Hematopoietic multipotent progenitor cell treated with erythropoietin and hydrocortisone succinate and interleukin-3 and kit ligand, for 8 days (in vitro differentiated cells): ENCODE results near the gene EYS.

Experiments used
- DNase-seq: peaks from one replicate; pipeline ENCODE4 v3.0.0-alpha.2; 2015

EYS gene

DNA sequence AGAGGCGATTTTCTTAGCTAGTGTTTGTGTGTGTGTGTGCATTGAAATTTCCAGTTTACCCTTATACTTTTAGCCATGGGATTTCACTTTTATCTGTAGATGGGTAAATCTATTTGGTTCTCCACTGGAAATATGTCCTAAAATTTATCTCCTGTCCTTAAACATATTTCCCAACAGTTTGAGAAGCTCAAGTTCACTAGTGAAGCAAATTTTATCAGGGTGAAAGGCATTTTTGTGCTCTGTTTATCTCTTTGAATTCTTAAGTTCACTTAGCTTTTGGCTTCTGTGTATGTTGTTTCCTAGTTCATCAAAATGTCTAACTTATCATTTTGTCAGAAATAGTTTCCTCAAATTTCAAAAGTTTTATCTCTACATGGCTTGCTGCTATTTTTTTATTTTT is 1509.8 kb downstream of the EYS start:
- DNase-seq, result no peak

DNA sequence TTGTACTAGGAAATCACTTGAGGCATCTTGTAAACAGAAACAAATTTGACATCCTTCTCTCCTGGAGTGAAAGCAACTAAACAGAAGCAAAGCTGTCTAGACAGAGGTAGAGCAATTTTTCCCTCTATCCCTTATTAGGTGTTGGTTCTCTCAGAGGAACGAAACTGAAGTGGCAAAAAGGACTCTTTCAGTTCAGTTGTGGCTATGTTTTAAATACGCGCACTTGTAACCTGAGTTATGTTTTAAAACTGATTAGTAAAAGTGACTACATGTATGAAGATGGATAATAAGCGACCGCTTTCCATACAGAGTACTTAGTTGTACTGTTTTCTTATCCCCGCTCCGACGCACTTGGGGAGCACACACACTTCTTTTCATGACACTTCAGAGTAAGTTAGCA is 1520.4 kb downstream of the EYS start:
- no peak for DNase-seq

DNA sequence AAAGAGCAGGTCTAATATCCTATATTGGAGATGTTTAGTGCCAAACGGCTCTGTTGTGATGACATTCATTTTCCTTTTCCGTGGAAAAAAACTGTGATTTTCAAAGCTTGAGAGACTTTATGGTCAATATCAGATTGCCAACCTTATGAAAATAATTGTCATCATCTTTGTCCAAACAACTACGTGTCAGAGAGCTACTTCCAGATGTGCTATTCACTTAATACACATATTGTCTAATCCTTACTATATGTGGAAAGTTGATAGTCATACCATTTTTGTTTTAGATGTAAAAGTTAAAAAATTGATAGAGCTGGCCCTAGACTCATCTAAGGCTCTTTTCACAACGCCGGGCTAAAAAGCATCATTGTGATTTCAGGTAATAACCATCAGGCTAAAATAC is 1521.4 kb downstream of the EYS start:
- no peak for DNase-seq

DNA sequence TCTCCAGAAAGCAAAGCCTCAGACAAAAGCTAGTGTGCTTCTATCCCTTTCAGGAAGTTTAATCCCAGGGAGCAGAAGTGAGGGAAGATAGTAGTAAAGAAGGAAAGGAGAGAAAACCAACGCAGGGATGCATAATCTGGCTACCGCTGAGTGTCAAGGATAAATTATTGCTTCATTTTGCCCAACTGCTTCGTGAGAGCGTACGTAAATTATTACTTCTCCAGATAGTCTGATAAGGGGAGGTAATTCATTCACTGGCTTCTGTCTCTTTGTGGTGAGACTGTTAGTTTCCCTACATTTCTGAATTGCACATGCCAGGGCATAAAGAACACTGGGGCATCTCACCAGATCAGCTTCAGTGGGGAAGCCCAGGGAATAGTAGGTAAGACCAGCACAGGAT is 1531.7 kb downstream of the EYS start:
- DNase-seq, result no peak

DNA sequence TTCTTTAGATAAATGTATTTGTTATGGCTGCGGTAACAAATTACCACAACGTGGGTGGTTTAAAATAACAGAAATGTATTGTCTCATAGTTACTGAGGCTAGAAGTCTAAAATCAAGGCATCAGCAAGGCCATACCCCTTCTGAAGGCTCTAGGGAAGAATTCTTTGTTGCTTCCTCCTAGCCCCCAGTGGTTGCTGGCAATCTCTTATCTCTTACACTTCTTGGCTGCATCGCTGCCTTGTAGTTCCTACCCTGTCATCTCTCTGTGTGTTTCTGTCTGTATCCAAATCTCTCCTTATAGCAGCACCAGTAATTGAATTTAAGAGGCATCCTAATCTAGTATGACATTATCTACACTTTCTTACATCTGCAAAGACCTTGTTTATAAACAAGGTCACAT is 1536.7 kb downstream of the EYS start:
- no peak for DNase-seq

DNA sequence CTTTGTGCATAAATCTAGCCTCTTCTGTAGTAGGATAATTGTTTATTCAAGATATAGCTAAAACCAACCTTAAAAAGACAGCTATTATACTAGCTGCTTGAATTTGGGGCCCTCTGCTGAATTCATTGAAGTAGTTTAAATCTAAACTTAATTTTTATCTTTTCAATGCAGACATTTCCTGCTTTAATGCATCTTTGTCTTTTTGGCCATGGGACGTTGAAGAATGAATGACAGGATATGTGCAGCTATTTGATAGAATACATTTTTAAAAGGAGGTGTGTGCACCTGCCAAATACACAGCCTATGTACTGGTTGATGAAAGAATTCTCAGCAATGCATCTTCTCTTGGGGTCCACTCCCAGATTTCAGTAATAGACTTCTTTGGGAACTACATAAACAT is 1546.5 kb downstream of the EYS start:
- DNase-seq, result no peak

DNA sequence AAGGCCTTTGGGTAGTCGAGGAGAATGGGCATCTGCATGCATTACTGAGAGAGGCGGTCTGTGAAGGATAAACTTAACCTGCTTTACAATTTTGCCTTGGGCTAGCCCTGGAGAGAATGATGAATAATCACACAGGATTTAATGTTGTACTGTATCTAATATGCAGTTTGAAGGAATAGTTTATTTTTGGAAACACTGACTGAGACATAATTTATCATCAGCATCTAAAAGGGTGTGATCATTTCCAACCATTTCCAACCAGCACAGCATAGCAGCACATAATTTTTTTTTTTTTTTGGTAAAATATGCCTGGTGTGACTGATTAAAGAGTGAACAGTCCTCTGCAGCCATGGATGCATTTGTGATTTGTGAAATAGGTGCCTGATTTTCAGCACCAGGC is 1552.0 kb downstream of the EYS start:
- no peak for DNase-seq

DNA sequence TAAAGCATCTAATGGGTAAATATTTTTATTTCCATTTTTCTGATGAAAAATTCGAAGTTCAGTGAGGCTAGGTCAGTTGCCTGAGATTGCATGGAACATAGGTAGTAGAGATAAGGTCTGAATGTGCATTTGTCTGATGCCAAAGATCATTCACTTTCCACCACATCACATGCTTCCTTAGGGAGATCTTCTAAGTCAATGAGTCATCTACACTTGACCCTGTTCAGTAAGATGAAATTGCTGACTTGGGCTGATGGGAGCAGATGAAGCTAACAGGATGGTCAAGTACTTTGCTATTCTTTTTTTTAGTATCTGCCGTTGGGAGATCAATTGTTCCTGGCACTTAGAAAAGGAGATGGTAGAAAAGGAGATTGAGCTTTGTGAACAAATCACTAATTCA is 1560.2 kb downstream of the EYS start:
- DNase-seq, result no peak

DNA sequence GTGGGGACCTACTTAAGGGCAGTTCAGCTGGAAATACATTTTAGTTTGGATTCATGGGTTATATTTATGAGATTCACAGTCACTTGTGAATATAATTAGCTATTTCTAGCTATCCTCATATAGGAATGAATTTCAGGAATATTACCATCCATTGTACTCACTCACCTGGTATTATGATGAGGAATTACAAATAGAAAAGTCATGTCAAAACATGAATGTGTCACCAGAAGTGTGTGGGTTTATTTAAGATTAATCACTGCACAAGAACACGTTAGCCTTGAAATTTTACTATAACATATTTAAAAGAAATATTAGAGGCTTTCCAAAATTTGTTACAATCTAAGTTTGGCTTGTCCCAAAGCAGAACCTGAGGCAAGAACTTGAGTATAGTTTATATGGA is 1560.9 kb downstream of the EYS start:
- DNase-seq, result no peak

DNA sequence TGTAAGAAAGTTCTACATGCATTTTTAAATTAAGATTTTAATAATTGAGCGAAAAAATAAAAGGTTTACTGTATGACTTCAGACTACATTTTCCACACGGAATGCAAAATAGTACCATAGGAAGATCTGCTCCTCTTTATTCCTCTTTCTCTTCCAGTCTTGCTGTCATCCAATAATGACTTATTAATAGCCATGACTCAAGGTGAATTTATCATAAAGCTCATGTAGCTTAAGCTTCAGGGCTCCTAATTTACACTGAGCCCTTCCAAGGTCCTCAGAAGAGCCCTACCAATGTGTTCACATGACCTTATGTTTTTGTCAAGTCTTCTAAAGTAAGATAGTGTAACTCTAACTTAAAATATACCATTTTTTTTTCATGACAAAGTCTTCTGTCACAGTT is 1561.4 kb downstream of the EYS start:
- DNase-seq, result no peak

DNA sequence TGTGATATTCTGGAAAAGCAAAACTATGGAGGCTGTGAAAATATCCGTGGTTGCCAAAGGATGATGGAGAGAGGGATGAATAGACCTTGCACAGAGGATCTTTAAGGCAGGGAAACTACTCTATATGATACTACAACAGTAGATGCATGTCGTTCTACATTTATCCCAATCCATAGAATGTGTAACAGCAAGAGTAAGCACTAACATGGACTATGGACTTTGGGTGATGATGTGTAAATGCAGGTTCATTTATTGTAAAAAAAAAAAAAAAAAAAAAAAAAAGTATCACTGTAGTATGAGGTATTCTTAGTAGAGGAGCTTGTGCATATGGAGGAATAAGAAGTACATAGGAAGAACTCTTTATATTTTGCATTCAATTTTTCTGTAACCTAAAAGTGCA is 1563.9 kb downstream of the EYS start:
- DNase-seq, result no peak

DNA sequence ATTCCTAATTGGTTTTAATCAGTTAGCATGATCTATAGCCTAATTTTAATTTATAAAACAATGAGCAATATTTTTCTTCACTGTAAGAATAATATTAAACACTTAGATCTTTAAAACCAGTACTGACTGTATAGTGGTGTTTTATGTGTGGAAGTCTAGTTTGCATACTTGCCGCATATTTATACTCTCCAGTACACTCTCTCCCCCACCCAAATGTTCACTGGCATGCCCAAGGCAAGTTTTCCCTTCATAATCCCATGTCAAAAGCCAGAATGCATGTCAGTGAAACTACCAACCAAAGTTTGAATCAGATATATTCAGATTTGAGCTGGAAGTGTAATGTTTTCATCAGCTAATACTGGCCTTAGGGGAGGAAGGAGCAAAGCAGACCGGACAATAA is 1565.3 kb downstream of the EYS start:
- DNase-seq, result no peak

DNA sequence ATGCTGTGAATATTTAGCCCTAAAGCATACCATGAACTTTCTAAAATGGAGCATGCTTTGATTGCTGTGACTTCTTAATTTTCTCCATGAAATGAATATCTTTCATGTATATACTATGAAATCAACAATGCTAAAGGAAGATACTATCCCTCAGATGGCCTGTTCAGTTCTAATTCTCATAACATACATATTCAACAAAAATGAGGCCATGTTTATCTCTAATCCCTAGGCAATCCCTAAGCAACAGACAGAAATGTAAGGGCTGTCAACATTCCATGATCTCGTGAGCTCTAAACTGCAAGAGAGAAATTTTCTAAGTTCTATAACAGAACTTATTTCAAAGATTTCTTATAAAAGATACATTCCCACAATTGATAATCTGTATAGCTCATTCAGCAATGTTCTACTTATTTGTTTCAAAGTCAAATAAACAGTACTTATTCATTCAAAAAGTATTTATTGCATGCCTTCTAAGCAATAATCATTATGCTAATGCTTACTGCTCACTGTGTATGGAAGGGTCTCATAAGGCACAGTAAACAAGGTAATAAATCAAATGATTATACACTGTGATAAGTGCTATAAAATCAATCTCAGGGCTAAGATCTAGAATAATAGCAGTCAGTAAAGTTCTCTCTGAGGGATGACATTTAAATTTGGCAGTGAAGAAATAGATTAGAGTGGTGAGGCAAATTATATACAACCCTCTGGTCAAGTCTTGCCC is 1578.6 kb downstream of the EYS start:
- DNase-seq, result no peak

DNA sequence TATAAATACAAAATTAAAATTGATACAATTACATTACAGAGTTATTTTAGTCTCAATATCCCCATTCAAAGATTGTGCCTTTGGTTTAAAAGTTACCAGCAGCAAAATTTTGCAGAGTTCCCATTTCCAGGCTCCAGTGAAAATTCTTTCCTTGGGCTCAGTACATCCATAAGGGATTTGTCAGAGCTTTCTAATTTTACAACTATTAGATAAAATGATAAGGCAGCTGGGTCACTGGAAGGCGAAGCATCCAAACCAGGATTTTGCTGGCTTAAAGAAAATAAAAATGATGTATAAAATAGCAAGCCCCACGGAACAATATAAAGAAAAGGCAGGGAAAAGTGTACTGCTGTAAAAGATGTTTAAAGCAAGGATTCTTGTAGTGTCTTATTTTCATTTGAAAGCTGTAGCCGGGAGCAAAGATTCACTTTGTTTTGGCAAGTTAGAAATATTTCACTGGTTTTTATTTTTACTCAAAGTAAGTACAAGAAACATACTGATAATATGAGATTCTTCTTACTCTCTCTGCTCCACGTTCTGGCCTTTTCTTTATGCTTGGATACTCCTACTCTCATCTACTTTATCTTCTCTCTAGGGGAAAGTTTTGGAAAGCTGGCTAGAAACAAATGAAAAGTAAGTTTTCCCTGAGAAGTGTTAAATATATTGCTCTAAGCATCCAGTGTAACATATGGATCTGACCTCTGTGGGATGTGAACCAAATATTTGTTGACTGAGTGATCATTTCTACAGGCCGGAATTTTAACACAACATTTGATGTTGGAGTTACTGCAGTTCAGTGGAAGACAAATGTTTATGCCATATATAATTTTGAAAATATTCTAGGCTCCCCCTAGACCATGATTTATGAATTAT is 1583.0 kb downstream of the EYS start:
- no peak for DNase-seq

DNA sequence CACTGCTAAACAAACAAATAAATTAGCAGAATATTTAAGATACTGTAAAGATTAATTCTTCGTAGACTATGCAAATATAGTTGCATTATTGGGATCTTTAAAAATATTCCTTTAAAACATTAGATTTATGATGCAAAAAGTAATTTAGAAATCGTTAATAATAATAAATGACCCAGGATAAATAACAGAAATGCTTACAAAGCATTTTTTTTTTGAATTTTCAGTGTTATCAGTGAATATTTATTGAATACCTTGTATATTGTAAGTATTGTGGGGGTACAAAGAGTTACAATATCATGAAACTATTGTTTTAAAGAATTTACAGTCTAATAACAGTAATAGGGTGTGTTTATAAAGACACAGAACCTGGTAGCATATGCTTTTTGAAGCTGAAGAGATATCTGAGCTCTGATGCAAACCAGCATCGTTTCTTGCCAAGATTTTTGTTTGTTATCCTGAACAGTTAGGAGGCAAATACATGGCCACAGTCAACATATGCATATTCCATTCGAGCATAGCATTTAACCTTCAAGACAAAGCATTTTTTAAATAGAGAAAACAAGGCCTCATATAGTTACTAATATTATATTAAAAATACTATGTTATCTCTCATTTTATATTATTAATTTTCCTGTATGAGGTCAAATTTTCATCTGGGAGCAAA is 1584.2 kb downstream of the EYS start:
- DNase-seq, result no peak

DNA sequence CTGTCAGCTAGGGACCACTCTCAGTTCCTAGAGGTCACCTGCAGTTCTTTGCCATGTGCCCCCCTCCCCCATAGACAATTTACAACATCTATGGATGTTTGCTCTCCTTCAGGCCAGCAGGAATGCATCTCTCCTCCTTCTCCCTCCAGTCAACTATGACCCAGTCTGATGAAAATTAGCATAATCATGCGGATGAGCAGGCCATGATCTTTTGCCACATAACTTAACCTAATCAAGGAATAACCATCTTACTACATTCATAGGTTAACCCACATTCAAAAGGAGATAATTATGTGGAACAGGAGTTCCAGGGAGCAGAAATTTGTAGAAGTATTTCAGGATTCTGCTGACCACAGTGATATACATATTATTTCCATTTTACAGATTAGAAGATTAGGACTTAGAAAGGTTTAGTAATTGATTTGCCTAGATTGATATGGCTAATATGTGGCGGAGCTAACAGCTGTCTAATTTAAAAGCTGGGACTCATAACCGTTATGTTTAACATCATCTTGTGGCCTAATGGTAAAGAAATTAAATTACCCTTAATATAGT is 1585.9 kb downstream of the EYS start:
- DNase-seq, result no peak

DNA sequence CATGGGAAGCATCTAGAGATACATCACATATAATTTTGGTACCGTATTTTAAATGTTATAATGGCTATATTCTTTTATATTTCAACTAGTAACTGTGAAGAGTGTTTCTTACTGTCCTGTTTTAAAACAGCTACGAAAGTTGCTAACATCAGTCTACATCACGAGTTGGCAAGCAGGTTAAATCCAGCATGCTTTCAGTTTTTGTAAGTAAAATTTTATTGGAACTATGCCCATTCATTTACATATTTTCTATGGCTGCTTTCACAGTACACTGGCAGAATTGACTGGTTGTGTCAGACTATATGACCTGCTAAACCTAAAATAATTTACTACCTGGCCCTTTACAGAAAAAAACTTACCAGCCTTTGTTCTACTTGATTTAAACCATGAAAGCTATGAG is 1593.3 kb downstream of the EYS start:
- DNase-seq, result no peak

DNA sequence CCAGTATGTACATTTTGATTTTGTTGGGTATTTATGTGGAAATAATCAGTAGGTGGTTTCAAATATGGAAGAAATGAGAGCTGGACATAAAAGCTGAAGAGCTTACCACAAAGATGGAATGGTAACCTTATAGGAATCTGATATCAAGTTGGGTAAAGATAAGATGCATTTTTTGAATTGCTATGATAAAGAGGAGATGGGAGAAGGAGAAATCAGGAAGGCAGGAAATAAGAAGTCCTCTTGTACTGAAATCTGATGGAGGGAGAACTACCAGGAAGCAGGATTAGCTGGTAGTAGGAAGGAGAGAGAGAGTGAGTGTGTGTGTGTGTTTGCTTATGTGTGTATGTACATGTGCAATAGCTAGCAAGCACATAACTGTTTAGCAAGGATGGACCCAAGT is 1603.0 kb downstream of the EYS start:
- no peak for DNase-seq

DNA sequence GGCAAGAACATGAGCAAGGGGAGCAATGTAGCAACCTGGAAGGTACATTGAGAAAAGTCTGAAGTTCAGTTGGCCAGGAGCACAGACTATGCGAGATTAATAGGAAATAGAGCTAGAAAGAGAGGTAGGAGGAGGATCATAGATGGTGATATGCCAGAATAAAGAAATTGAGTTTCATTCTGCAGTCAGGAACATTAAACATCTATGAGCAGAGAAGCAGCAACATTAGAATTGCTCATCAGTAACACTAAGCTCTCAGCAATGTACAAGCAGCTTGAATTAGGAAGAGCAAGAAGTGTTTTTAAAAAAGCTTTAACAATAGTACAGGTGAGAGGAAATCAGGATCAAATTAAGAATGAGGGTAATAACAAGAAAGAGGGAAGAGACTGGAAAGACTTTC is 1603.5 kb downstream of the EYS start:
- DNase-seq, result no peak

DNA sequence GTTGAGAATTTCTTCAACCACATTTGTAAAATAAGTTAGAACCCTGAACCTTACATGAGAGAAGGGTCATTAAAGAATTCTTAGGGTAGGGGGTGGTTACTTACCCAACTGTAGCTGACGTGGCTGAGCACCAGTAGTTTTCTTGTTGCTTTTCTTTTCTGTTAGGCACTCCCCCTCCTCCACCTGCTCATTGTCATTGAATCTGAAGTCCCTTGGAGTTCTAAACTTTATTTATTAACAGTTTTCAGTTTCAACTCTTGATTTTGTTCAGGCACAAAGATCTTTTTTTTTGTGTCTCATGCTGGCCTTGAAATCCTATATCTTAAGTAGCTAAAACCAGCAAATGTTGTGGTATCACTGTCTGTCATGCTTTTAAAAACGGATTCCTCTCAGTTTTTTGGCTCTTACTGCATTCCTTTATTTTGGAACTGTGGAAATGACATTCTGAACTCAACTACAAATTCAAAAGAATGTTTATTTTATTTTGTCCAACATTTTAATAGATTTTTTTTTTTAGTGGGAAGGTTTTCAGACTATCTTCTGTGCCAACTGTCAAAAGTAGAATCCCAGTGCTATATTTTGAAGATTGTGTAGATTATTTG is 1606.2 kb downstream of the EYS start:
- no peak for DNase-seq

DNA sequence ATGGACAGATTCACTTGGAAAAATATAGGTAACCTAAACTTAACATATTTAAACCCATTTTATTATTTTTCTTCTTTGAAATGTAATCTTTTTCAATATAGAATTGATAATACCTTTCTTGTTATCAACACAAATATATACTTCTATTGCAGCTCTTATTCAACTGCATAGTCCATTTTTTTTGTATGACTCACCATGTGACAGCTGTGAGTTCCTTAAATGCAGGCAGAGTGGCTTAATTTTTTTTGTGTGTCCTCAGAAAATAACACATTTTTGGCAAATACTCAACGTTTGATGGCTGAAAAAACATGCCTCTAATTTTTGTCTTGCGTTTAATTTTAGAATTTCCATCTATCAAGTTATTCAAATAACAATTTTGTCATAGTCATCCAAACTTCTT is 1616.7 kb downstream of the EYS start:
- DNase-seq, result no peak

DNA sequence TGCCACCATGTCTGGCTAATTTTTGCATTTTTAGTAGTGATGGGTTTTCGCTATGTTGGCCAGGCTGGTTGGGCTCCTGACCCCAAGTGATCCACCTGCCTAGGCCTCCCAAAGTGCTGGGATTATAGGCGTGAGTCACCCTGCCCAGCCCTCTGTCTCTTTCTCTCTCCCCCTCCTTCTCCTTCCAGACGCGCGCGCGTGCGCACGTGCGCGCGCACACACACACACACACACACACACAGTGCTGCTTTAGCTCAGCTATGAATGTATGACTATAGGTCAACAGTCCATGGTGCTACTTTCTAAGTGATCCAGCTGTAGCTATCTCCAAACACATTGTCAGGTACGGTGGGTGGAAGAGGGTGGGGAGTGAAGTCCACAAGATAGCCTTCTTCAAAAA is 1621.9 kb downstream of the EYS start:
- DNase-seq, result no peak

DNA sequence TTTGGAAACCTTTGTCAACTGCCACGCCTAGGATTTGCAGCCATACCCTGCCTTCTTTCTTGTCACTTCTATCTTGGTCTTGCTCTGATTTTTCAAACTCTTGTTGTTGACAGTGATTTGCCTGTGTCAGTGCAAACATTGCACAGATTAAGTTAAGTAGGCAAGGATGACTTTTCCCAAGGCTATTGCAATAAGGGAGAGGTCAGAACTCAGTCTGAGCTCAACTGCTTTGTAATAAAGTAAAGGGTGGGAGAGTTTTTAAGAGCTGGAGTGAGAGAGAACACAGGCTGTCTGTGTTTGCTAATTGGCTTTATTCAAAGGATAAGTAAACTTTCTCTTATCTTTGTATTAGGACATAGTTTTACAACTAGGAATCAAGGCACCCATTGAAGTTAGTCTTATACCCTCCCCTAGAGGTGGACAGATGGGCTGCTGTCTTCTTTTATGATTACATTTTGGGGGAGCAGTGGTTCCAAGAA is 1622.8 kb downstream of the EYS start:
- DNase-seq, result no peak
